A549 treated with CpdA at 1 μM for 4 hours (cell line): Measurements from ENCODE around the gene GFER. TPM values are rescaled to one million over a fixed set of nuclear protein-coding genes. Genes with fewer than 3 reads are reported as not detected.

Experiments
- total RNA-seq: library from RNA; stranded (reverse); fragments of 200-300 nt; extraction: Qiagen RNA extraction; gene quantifications from 5 replicates; pipeline ENCODE4 v1.2.3, GENCODE V29; 2022; ENCODE audit warnings: low read depth

Gene GFER
- 22.5 to 42.5 TPM (median 40.1 TPM) in 5 replicates for total RNA-seq

DNA sequence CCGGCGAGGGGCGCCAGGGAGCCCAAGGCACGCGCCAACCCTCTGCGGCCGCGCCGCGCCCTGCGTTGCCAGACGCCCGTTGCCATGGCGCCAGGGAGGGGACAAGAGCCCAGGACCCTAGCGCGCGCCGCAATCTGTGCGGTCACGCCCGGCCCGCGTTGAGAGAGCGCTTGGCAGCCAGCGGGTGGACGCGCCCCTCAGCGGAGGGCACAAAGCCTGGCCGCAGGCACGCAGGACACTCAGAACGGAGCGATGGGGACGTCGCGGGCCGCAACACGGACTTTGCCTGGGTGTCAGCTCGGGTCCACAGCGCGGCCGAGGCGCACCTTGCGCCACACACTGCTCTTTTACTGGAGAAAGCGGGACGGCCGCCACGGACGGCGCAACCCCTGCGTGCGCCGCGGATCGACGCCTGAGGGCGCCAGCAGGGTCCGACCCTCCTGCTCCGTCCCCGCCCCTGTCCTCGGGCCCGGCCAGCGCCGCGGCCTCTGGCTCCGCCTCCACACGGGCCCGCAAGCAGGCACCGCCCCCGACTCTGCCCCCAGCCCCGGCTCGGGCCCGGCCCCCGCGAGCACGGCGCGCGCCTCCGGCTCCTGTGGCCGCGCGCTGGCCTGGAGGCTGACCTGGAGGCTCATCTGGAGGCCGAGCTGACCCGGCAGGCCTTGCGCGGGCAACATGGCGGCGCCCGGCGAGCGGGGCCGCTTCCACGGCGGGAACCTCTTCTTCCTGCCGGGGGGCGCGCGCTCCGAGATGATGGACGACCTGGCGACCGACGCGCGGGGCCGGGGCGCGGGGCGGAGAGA is at the start of gene GFER:
TSS of gene GFER (plus strand) at position 650 of the 803 bp plus-strand sequence. CDS start at position 676, 26 bp downstream.

GRCh38 chr16:1942810-1943726 is 40.9 kb upstream of the GFER start, which contains the start of gene MSRB1:
Gene MSRB1 (minus strand): TSS chr16:1943199. CDS start chr16:1943156, 43 bp downstream.

GRCh38 chr16:1959269-1960039 is 24.5 kb upstream of the GFER start, which contains the start of gene NDUFB10:
Gene NDUFB10 (plus strand): TSS chr16:1959538. CDS start chr16:1959625, 87 bp downstream.

GRCh38 chr16:1964506-1965395 is 19.2 kb upstream of the GFER start, which contains the start of gene RPS2:
Gene RPS2 (minus strand): TSS chr16:1964826. CDS start chr16:1964625, 201 bp downstream.

GRCh38 chr16:1966460-1966859 is 17.5 kb upstream of the GFER start, which contains the start of gene RNF151:
Gene RNF151 (plus strand): TSS chr16:1966856. CDS start chr16:1966882, 26 bp downstream.

DNA sequence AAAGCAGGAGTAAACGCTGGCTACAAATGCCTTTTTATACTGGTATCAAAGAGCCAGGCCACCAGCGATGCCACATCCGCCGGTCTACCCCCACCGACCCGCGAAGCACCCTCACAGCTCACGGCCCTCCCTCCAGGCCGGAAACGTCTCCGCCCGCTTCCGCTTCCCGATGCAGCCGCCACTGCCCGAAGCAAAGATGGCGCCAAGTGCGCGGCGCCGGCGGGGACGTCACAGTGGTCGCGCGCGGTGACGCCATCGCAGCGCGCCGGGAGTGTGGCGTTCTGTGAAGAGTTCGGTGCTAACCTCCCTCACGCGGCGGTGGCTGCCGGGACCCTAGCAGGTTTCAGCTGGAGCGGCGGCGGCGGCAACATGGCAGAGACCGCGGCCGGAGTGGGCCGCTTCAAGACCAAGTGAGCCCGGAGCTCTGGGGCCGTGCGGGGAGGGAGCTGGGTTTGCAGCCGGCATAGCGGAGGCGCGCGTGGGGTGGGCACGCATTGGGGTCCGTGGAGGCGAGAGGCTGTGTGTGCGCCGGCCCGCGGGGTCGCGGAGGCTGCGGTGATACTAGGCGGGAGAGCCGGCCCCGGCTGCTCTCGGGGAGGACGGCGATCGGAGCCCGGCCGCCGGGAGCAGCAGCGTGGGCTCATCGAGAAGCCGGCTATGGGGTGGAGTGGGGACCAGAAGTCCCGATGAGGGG is 12.1 kb upstream of the GFER start, which contains the start of gene TBL3:
TSS of gene TBL3 (plus strand) at position 258 of the 694 bp plus-strand sequence. CDS start at position 370, 112 bp downstream.

DNA sequence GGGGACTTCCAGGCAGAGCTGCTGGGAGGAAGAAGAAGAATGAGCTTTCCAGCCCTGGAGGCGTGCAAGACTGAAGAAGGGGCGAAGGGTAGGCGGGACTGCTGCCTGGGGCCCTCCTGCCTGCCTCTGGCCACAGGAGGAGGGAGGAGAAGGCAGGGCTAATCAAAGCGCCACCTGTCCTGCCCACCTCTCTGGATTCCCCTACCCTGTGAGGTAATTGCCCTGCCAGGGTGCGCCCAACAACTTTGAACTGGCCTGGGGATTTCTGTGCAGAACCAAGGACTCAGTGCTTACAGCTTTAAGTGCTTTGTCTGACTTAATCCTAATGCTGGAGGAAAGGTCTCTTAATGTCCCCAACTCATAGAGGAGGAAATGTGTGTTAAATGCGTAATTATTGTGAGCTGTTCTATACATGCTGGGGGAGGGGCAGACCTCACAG is 2.6 kb upstream of the GFER start, which contains the start of gene NOXO1:
TSS of gene NOXO1 (minus strand) at position 72 of the 439 bp plus-strand sequence. CDS start 290 bp downstream, outside the sequence.

DNA sequence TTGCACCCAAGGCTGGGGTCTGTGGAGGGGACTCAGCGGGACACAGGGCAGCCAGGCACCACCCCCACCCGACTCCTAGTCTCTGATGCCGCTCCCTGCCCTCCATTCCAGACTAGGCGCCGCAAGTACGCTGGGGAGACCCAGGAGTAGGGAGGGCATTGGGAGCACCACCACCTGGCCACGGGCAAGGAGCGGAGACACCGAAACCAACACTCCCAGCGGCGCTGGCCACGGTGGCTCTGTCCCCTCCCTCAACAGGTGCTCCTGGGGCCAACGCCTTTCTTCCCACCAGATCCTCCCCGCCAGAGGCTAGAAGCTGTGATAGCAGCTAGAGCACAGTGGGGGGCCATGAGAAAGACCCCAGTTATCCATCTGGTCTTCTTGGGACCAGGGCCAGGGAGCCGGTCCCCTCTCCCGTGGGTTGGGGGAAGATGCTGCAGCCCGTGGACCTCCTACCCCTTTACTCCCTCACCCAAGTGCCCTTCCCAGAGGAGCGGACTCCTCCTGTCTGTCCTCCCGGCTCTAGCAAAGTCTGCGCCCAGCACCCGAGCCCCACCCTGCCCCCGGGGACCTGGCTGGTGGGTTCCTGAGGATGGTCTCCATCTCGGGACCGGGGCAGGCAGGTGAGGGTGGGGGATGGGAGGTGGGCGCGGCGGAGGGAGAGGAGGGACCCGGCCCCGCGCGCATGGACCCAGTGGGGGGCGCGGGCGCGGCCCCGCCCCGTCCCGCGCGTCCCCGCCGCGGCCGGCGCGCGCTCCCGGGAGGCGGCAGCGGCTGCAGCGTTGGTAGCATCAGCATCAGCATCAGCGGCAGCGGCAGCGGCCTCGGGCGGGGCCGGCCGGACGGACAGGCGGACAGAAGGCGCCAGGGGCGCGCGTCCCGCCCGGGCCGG is 5.5 kb downstream of the GFER start, which contains the start of gene SYNGR3:
TSS of gene SYNGR3 (plus strand) at position 762 of the 892 bp plus-strand sequence. CDS start 133 bp downstream, outside the sequence.

DNA sequence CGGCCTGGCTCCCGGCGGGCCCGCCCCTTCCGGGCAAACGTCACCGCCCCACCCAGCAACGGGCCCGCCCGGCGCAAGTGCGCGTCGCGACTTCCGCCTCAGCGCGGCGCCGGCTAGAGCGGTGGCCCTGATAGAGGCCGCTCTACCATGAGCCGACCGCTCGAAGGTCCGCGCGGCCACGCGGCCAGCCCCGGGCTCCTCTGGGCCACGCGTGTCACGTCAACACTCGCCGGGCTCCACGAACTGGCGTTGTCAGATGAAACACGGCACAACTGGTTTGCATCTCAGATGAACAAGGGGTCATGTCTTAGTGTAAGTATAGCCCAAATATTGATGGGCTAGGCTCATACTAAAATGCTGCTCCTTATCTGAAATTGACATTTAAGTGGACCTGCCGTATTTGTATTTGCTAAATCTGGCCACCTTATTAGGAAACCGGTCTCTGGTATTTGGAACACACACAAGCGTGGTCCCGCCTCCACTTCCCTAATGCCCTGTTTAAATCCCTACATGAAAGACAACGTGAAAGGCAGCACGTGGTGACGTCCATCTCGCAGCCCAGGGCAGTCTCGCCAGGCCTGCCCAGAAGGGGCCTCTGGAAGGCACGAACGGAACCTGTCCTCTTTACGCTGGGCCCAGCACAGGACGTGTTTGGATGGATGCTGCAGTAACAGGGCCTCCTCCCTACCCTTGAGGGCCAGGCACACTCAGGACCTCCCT is 26.0 kb downstream of the GFER start, which contains the start of gene ZNF598:
TSS of gene ZNF598 (minus strand) at position 31 of the 720 bp plus-strand sequence.

DNA sequence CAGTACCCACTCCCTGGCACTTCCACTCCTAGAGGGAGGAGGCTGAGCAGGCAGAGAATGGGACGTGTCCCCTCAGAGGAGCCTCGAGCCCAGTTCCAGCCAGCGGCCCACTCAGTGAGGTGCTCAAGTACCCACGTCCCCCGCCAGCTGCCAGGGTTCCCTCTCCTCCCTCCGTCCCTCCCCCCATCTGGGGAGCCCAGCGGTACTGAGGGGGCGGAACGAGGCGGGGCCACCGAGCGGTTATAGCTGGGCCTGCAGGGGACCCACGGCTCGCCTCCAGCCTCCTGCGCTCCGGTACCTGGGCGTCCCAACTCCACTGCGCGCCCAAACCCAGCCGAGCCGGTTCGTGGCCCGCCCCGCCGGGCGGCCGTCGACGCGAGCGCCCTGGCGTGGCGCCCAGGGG is 35.5 kb downstream of the GFER start, which contains the start of gene NPW:
TSS of gene NPW (plus strand) at position 268 of the 403 bp plus-strand sequence.

GRCh38 chr16:2026461-2027023 is 42.5 kb downstream of the GFER start, which contains the start of gene NHERF2:
Gene NHERF2 (plus strand): TSS chr16:2026902. CDS start chr16:2027006, 104 bp downstream.

Other genes with a start within 250 kb of the GFER start
- 25.3 to 62.4 TPM (median 54.1 TPM) in 5 replicates for gene NME3, start 212.7 kb upstream of the GFER start, total RNA-seq
- 7.4 to 11.9 TPM (median 9.4 TPM) in 5 replicates for gene EME2, start 211.4 kb upstream of the GFER start, total RNA-seq
- 159 to 264 TPM (median 239 TPM) in 5 replicates for gene MRPS34, start 211.1 kb upstream of the GFER start, total RNA-seq
- gene SPSB3, start 201.6 kb upstream of the GFER start, total RNA-seq: 15.8 to 27.6 TPM (median 22.9 TPM) in 5 replicates
- gene NUBP2, start 201.2 kb upstream of the GFER start, total RNA-seq: 54.3 to 94.0 TPM (median 82.4 TPM) in 5 replicates
- gene IGFALS, start 190.5 kb upstream of the GFER start, total RNA-seq: 0.08 to 0.09 TPM in 2 of 5 replicates, not detected in the others
- gene HAGH, start 157.4 kb upstream of the GFER start, total RNA-seq: 57.1 to 73.9 TPM (median 66.5 TPM) in 5 replicates
- 41.5 to 50.7 TPM (median 48.3 TPM) in 5 replicates for gene FAHD1, start 157.0 kb upstream of the GFER start, total RNA-seq
- 1.5 to 3.1 TPM (median 1.7 TPM) in 5 replicates for gene MEIOB, start 112.0 kb upstream of the GFER start, total RNA-seq
- gene HS3ST6, start 65.8 kb upstream of the GFER start, total RNA-seq: 1.9 to 3.7 TPM (median 3.2 TPM) in 5 replicates
- 24.4 to 35.7 TPM (median 31.6 TPM) in 5 replicates for gene MSRB1, start 41.0 kb upstream of the GFER start, total RNA-seq
- gene RPL3L, start 29.5 kb upstream of the GFER start, total RNA-seq: 0.05 TPM in 1 of 5 replicates, not detected in the others
- gene NDUFB10, start 24.7 kb upstream of the GFER start, total RNA-seq: 247 to 298 TPM (median 257 TPM) in 5 replicates
- gene RPS2, start 19.4 kb upstream of the GFER start, total RNA-seq: 3,412 to 5,470 TPM (median 5,215 TPM) in 5 replicates
- not detected in 5 replicates for gene RNF151, start 17.3 kb upstream of the GFER start, total RNA-seq
- gene TBL3, start 12.1 kb upstream of the GFER start, total RNA-seq: 27.7 to 41.2 TPM (median 34.8 TPM) in 5 replicates
- gene NOXO1, start 2.7 kb upstream of the GFER start, total RNA-seq: 0.12 to 0.33 TPM (median 0.25 TPM) in 4 of 5 replicates, not detected in the other
- 6.3 to 8.3 TPM (median 6.5 TPM) in 5 replicates for gene SYNGR3, start 5.8 kb downstream of the GFER start, total RNA-seq
- gene ZNF598, start 25.6 kb downstream of the GFER start, total RNA-seq: 45.0 to 61.1 TPM (median 54.0 TPM) in 5 replicates
- 0.79 to 1.5 TPM (median 1.2 TPM) in 4 of 5 replicates, not detected in the other for gene NPW, start 35.6 kb downstream of the GFER start, total RNA-seq
- gene NHERF2, start 42.7 kb downstream of the GFER start, total RNA-seq: 40.0 to 59.6 TPM (median 58.2 TPM) in 5 replicates
- gene NTHL1, start 63.6 kb downstream of the GFER start, total RNA-seq: 32.1 to 53.3 TPM (median 41.7 TPM) in 5 replicates
- 31.5 to 46.9 TPM (median 33.4 TPM) in 5 replicates for gene TSC2, start 63.8 kb downstream of the GFER start, total RNA-seq
- 40.0 to 54.4 TPM (median 50.1 TPM) in 5 replicates for gene PKD1, start 151.7 kb downstream of the GFER start, total RNA-seq
- 1.8 to 4.3 TPM (median 4.1 TPM) in 5 replicates for gene RAB26, start 164.4 kb downstream of the GFER start, total RNA-seq
- gene TRAF7, start 171.6 kb downstream of the GFER start, total RNA-seq: 42.3 to 59.0 TPM (median 51.2 TPM) in 5 replicates
- 0.44 to 3.9 TPM (median 0.57 TPM) in 5 replicates for gene CASKIN1, start 212.4 kb downstream of the GFER start, total RNA-seq
- gene MLST8, start 221.3 kb downstream of the GFER start, total RNA-seq: 40.2 to 59.3 TPM (median 49.5 TPM) in 5 replicates
- 4.4 to 7.2 TPM (median 5.3 TPM) in 5 replicates for gene BRICD5, start 226.7 kb downstream of the GFER start, total RNA-seq
- 15.8 to 34.8 TPM (median 32.5 TPM) in 5 replicates for gene PGP, start 230.6 kb downstream of the GFER start, total RNA-seq
- gene E4F1, start 239.4 kb downstream of the GFER start, total RNA-seq: 18.9 to 27.2 TPM (median 22.9 TPM) in 5 replicates